ENCODE results near the gene MYF6. TPM values are rescaled to one million over a fixed set of nuclear protein-coding genes. Genes with fewer than 3 reads are reported as not detected.

The MYF6 gene
- total RNA-seq, 1 experiment from 2014 or later: not detected

DNA sequence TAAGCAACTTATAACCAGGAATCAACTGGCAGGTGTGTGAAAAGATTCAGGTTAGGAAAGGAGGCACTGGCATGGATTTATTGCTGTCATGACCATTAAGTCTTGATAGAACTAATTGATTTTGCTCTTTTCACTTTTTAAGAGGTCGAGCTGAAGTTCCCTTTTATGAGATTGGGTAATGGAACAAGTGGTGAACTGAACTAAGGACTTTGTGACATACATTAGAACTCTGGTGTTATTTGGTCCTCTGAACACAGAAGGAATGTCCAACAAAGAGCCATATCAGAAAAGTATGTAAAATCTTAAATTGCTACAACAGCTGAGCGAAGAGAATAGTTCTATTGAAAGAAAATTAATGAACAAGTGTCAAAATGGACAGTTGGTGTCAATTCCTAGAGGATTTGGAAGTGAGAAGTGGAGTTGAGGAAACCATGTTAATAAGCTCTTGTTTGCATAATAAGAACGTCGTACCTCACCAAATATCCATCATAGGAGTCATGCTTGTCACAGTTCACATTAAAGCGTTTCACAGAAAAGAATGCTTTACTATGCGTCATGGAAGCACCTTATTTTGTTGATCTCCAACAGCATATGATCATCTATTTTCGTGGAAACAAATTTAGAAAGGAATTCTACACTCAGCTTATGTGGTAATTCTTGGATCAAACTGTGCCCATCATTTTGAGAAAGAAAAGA, 8.4 kb upstream of the MYF6 start (continued):
- TF ChIP-seq, protein P1, sequence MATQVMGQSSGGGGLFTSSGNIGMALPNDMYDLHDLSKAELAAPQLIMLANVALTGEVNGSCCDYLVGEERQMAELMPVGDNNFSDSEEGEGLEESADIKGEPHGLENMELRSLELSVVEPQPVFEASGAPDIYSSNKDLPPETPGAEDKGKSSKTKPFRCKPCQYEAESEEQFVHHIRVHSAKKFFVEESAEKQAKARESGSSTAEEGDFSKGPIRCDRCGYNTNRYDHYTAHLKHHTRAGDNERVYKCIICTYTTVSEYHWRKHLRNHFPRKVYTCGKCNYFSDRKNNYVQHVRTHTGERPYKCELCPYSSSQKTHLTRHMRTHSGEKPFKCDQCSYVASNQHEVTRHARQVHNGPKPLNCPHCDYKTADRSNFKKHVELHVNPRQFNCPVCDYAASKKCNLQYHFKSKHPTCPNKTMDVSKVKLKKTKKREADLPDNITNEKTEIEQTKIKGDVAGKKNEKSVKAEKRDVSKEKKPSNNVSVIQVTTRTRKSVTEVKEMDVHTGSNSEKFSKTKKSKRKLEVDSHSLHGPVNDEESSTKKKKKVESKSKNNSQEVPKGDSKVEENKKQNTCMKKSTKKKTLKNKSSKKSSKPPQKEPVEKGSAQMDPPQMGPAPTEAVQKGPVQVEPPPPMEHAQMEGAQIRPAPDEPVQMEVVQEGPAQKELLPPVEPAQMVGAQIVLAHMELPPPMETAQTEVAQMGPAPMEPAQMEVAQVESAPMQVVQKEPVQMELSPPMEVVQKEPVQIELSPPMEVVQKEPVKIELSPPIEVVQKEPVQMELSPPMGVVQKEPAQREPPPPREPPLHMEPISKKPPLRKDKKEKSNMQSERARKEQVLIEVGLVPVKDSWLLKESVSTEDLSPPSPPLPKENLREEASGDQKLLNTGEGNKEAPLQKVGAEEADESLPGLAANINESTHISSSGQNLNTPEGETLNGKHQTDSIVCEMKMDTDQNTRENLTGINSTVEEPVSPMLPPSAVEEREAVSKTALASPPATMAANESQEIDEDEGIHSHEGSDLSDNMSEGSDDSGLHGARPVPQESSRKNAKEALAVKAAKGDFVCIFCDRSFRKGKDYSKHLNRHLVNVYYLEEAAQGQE (IDR thresholded peaks at IDR 0.05; ENCODE audit: low read depth): no peak
- TF ChIP-seq FOSL1 (IDR thresholded peaks at IDR 0.05; ENCODE audit: low read depth) (no peak), CEBPB (IDR thresholded peaks at IDR 0.05; ENCODE audit: low read depth) (no peak), EZH2phosphoT487 (IDR thresholded peaks at IDR 0.05; ENCODE audit: borderline replicate concordance) (no peak)

DNA sequence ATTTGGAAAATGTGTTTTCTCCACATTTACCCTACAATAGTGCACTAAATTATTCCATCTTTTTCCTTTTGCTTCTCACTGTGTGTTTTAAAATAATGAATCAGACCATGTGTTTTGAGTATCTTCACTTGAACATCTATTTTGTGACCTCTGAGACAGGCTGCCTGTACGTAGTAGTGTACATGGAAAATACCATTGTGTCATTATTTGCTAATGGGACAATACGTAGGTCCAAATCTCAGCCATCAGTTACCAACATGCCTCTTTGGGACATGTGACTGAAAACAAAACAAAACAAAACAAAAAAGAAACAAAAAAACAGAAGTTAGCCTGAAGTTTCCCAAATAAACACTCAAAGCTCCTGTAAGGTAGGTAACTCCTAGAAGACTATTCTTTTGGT, 7.1 kb upstream of the MYF6 start:
- CTCF ChIA-PET: interaction anchor here (2.0 kb wide), 1 partner anchor 10 kb away, joined by 6 read pairs; no protein-coding TSS in a partner anchor
- intact Hi-C loops (cut with micrococcal nuclease): no loop called here
- no peaks in the 10 kb centered on the region for H3K79me2 ChIP-seq (ENCODE audit: insufficient read depth, low read length)
- DNase-seq (ENCODE audit: low read depth, low spot score): no peak
- RAD21 ChIA-PET (ENCODE audit: low non-redundant PET in 1 of 2, low total read pairs in 2 of 2, uncharacterized antibody in 2 of 2, unreplicated experiment in 2 of 2): no interaction called here
- peaks cover 18% of the 10 kb centered on the region; the same call in 1 of the 2 replicates for H3K27me3 ChIP-seq (ENCODE audit: insufficient read depth, low read length)
- H4K20me1 ChIP-seq (ENCODE audit: insufficient read depth): no peaks in the 10 kb centered on the region
- H3K9me3 ChIP-seq (ENCODE audit: control insufficient read depth in 1 of 2, insufficient read depth in 1 of 2, low read depth in 1 of 2, low read length in 2 of 2): no peaks in the 10 kb centered on the region
- peaks cover 0 to 11% of the 10 kb centered on the region in 2 experiments; a peak in 2 of 4 replicates for H3K4me1 ChIP-seq (ENCODE audit: control insufficient read depth in 1 of 2, insufficient read depth in 2 of 2, low read length in 2 of 2)
- POLR2A ChIA-PET: no interaction called here
- H3K4me3 ChIP-seq (replicated peaks in 1 of 2; ENCODE audit: low read depth in 1 of 2, low read length in 2 of 2): no peak overlapping the region
- no peak overlapping the region for H3K27ac ChIP-seq (ENCODE audit: low read depth, low read length)
- BruUV-seq (replicated peaks): no TSS peak
- TF ChIP-seq CEBPB (IDR thresholded peaks at IDR 0.05; ENCODE audit: low read depth) (no peak), SP1 (IDR thresholded peaks at IDR 0.05; ENCODE audit: low read depth) (no peak)
- ATAC-seq: no peak
- H2AFZ ChIP-seq (ENCODE audit: low read depth, low read length, poor library complexity, severe bottlenecking): no peak overlapping the region
- H3K4me2 ChIP-seq (ENCODE audit: low read length): no peak overlapping the region
- H3K36me3 ChIP-seq (ENCODE audit: control insufficient read depth in 1 of 2, insufficient read depth in 2 of 2, low read length in 2 of 2): no peaks in the 10 kb centered on the region
- H3K9me2 ChIP-seq (ENCODE audit: insufficient read depth): no peaks in the 10 kb centered on the region
- H3K9ac ChIP-seq (ENCODE audit: low read length): no peak overlapping the region
